B cell (primary cell): Measurements from ENCODE around the gene RSRC2. TPM values are rescaled to one million over a fixed set of nuclear protein-coding genes. Genes with fewer than 3 reads are reported as not detected.

Source experiments
- ATAC-seq: fragments of 200-7000 bp; cut with Tn5 transposase; one replicate; pipeline ENCODE4 v1.10.0; 2021; ENCODE audit warnings: low read depth, mild to moderate bottlenecking, moderate number of reproducible peaks, moderate library complexity
- CTCF ChIA-PET: fragments of 350-600 bp; sonication (Branson Sonifier 250); formaldehyde crosslinking; loops from one replicate; lab custom pipeline; 2021; ENCODE audit warnings: antibody characterized with exemption, inconsistent platforms; lab: Charles Lee
- POLR2A ChIA-PET: fragments of 350-600 bp; sonication (Branson Sonifier 250); formaldehyde crosslinking; loops from one replicate; lab custom pipeline; 2021; ENCODE audit warnings: antibody characterized with exemption; lab: Charles Lee
- DNase-seq: peaks from one replicate; pipeline ENCODE4 v3.0.0; 2013
- H2AFZ ChIP-seq: 2 replicates; pipeline ENCODE4 v1.6.1; 2012; ENCODE audit warnings: mild to moderate bottlenecking, low read depth, low read length; ENCODE audit not compliant: insufficient read depth, poor library complexity, severe bottlenecking
- H3K27ac ChIP-seq, 2 donors: 1 replicate in 1 of 2; 2 replicates in 1 of 2; pipeline ENCODE4 v1.5.1; 2012 to 2013; ENCODE audit warnings: low read length in 2 of 2, mild to moderate bottlenecking in 2 of 2, moderate library complexity in 1 of 2
- H3K27me3 ChIP-seq, 4 experiments: fragments of 200-600 bp in 1 of 4; sonication (generic) in 1 of 4; replicated peaks in 1 of 4; 1 replicate in 2 of 4; 2 replicates in 2 of 4; pipeline versions ENCODE4 v1.6.1 to v1.7.0; 2013 to 2016; ENCODE audit warnings: low read length in 3 of 4, mild to moderate bottlenecking in 2 of 4, mixed read lengths in 1 of 4, moderate library complexity in 1 of 4; ENCODE audit not compliant: insufficient read depth in 4 of 4, control insufficient read depth in 3 of 4; ENCODE audit errors: control extremely low read depth in 1 of 4
- H3K36me3 ChIP-seq, 2 experiments: replicated peaks in 1 of 2; 1 replicate in 1 of 2; 2 replicates in 1 of 2; pipeline versions ENCODE4 v1.6.1 to v1.7.1; 2013; ENCODE audit warnings: low read length in 1 of 2; ENCODE audit not compliant: insufficient read depth in 2 of 2, control insufficient read depth in 1 of 2; ENCODE audit errors: control extremely low read depth in 1 of 2, extremely low read depth in 1 of 2
- H3K4me1 ChIP-seq, 2 donors: fragments of 200-600 bp in 1 of 2; sonication (generic) in 1 of 2; 1 replicate in 1 of 2; 2 replicates in 1 of 2; pipeline versions ENCODE4 v1.5.1 to v1.6.1; 2013 to 2017; ENCODE audit warnings: low read length in 2 of 2; ENCODE audit not compliant: control insufficient read depth in 2 of 2, insufficient read depth in 2 of 2
- H3K4me2 ChIP-seq: replicated peaks from 2 replicates; pipeline ENCODE3; 2012; ENCODE audit warnings: mild to moderate bottlenecking, low read depth, low read length; ENCODE audit not compliant: poor library complexity, severe bottlenecking
- H3K4me3 ChIP-seq, 5 experiments: fragments of 200-600 bp in 1 of 5; sonication (generic) in 1 of 5; 1 replicate in 3 of 5; 2 replicates in 2 of 5; pipeline versions ENCODE4 v1.5.1 to v1.7.0; 2011 to 2016; ENCODE audit warnings: low read length in 4 of 5, mild to moderate bottlenecking in 4 of 5, low read depth in 2 of 5, control low read depth in 1 of 5, moderate library complexity in 1 of 5; ENCODE audit not compliant: insufficient read depth in 1 of 5; ENCODE audit errors: control extremely low read depth in 1 of 5, extremely low read depth in 1 of 5
- H3K79me2 ChIP-seq: fragments of 200-600 bp; sonication (generic); one replicate; pipeline ENCODE4 v1.6.0; 2016; ENCODE audit warnings: low read length; ENCODE audit not compliant: control insufficient read depth, insufficient read depth
- H3K9ac ChIP-seq: fragments of 200-600 bp; sonication (generic); 2 replicates; pipeline ENCODE4 v1.6.1; 2017; ENCODE audit warnings: mild to moderate bottlenecking, low read length, moderate library complexity
- H3K9me3 ChIP-seq, 3 donors: one replicate each; pipeline versions ENCODE4 v1.6.1 to v1.7.1; 2013; ENCODE audit warnings: low read length in 2 of 3; ENCODE audit not compliant: control insufficient read depth in 2 of 3, insufficient read depth in 1 of 3; ENCODE audit errors: control extremely low read depth in 1 of 3
- H4K20me1 ChIP-seq: 2 replicates; pipeline ENCODE4 v1.6.0; 2012; ENCODE audit warnings: mild to moderate bottlenecking, low read length; ENCODE audit not compliant: insufficient read depth, control insufficient read depth, poor library complexity, severe bottlenecking
- H3K27ac Mint-ChIP-seq: one replicate; pipeline ENCODE4 v1.8.0; 2021; ENCODE audit warnings: mixed read lengths
- H3K27me3 Mint-ChIP-seq: one replicate; pipeline ENCODE4 v1.8.0; 2021; ENCODE audit warnings: mixed read lengths
- H3K4me1 Mint-ChIP-seq: one replicate; pipeline ENCODE4 v1.8.0; 2021; ENCODE audit warnings: mixed read lengths
- H3K4me3 Mint-ChIP-seq: one replicate; pipeline ENCODE4 v1.8.0; 2021; ENCODE audit warnings: mixed read lengths
- H3K9me3 Mint-ChIP-seq: one replicate; pipeline ENCODE4 v1.8.0; 2022; ENCODE audit warnings: mixed read lengths; ENCODE audit not compliant: insufficient read depth
- EZH2 ChIP-seq: IDR thresholded peaks from 2 replicates; pipeline ENCODE4 v1.6.1; 2012; ENCODE audit warnings: borderline replicate concordance, low read depth, mild to moderate bottlenecking, moderate library complexity, low read length; ENCODE audit not compliant: insufficient read depth, poor library complexity, severe bottlenecking
- WGBS: methylation state at CpG from one replicate; pipeline ENCODE4 v1.1.5; 2013; ENCODE audit warnings: missing lambda C conversion rate; ENCODE audit not compliant: insufficient coverage; 5-methylcytosine and 5-hydroxymethylcytosine counted together
- intact Hi-C: fragments of 100-400 bp; cut with micrococcal nuclease; formaldehyde crosslinking; loops from one replicate; pipeline ENCODE4 v1.10.0; 2022
- polyA plus RNA-seq: library from polyadenylated mRNA; depleted of rRNA; stranded (reverse); fragments of >200 nt; gene quantifications from 2 replicates; pipeline ENCODE4 v1.2.3, GENCODE V29; 2012
- total RNA-seq, 2 donors: library from RNA; stranded (reverse); fragments of 120-200 nt in 1 of 2; gene quantifications; 1 replicate in 1 of 2; 2 replicates in 1 of 2; pipeline versions ENCODE4 v1.2.3 to v1.2.4, GENCODE V29; 2013 to 2022
- TF ChIP-seq, protein P1 (sequence below): fragments of 200-600 bp; IDR thresholded peaks from one replicate; pipeline ENCODE4 v1.8.0; 2022; ENCODE audit warnings: antibody characterized with exemption, mild to moderate bottlenecking

The RSRC2 gene
- total and polyA plus RNA-seq, 2 donors (not counting 1 experiment from before 2014, with no cell fraction given), result 56.2 to 151 TPM

DNA sequence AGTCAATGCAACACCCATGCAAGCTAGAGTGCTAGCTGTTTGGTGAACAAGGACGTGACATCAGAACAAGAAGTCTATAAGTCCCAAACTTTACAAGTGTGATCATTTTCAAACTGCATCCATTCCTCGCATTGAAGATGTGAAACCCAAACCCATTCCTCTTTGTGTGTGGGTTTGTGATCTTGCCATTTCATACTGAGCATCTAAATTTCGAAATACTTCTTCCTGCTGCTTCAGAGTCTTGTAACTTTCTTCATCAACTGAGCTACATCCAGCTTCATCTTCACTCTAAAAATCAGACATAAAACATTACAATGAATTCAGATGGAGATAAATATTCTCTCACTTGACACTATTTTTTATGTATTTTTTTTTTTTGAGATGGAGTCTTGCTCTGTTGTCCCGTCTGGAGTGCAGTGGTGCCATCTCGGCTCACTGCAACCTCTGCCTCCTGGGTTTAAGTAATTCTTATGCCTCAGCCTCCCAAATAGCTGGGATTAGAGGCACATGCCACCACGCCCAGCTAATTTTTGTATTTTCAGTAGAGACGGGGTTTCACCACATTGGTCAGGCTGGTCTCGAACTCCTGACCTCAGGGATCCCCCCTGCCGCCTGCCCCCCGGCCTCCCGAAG is 21.2 kb downstream of the RSRC2 start:
- Histone ChIP-seq H3K36me3 (peaks cover 4 to 74% of the 10 kb centered on the region in 2 experiments), H3K4me1 (peaks cover 12 to 17% of the 10 kb centered on the region in 2 donors), H3K79me2 (peaks cover 23% of the 10 kb centered on the region), H3K9me3 (no peaks in the 10 kb centered on the region), H4K20me1 (peaks cover 23% of the 10 kb centered on the region), H2AFZ (no peak overlapping the region), H3K4me2 (no peak overlapping the region), H3K27ac (no peak overlapping the region), H3K4me3 (no peak overlapping the region), H3K27me3 (no peaks in the 10 kb centered on the region), H3K9ac (no peak overlapping the region)
- Mint-ChIP-seq H3K4me1 (peaks cover 18% of the 10 kb centered on the region), H3K4me3 (no peak overlapping the region), H3K27me3 (no peaks in the 10 kb centered on the region), H3K9me3 (no peaks in the 10 kb centered on the region), H3K27ac (no peak overlapping the region)
- POLR2A ChIA-PET, result interaction anchor here (0.6 to 0.7 kb wide), 2 partner anchors 19 to 99 kb away, joined by 3 to 4 read pairs; no protein-coding TSS in a partner anchor
- WGBS, result 92% methylated on average over 7 of the region's 11 CpGs
- no peak for ATAC-seq
- CTCF ChIA-PET, result no interaction called here
- DNase-seq, result no peak
- intact Hi-C loops, result loop anchor here (10.0 kb wide), 1 partner anchor 701 kb away; the partner anchor contains the start of gene SETD1B
- TF ChIP-seq, protein P1, sequence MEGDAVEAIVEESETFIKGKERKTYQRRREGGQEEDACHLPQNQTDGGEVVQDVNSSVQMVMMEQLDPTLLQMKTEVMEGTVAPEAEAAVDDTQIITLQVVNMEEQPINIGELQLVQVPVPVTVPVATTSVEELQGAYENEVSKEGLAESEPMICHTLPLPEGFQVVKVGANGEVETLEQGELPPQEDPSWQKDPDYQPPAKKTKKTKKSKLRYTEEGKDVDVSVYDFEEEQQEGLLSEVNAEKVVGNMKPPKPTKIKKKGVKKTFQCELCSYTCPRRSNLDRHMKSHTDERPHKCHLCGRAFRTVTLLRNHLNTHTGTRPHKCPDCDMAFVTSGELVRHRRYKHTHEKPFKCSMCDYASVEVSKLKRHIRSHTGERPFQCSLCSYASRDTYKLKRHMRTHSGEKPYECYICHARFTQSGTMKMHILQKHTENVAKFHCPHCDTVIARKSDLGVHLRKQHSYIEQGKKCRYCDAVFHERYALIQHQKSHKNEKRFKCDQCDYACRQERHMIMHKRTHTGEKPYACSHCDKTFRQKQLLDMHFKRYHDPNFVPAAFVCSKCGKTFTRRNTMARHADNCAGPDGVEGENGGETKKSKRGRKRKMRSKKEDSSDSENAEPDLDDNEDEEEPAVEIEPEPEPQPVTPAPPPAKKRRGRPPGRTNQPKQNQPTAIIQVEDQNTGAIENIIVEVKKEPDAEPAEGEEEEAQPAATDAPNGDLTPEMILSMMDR, result no peak
- no peak for TF ChIP-seq EZH2
